Body of pancreas (tissue), 4 donors: ENCODE data around the gene GRB10. TPM values are rescaled to one million over a fixed set of nuclear protein-coding genes. Genes with fewer than 3 reads are reported as not detected.

ENCODE experiments used
- ATAC-seq: fragments of 150-250 bp; one replicate; pipeline ENCODE4 v1.9.1; 2016
- DNase-seq, 4 donors: peaks; one replicate each; pipeline ENCODE4 v3.0.0-alpha.2; 2019
- H3K27ac ChIP-seq, 4 donors: fragments of 200-600 bp; sonication (generic); 1 replicate in 3 of 4; 2 replicates in 1 of 4; pipeline versions ENCODE4 v1.5.1 to v1.6.1; 2016 to 2019; ENCODE audit warnings: mild to moderate bottlenecking in 1 of 4, mixed read lengths in 1 of 4, moderate library complexity in 1 of 4
- H3K27me3 ChIP-seq, 2 donors: fragments of 200-600 bp; sonication (generic); one replicate each; pipeline ENCODE4 v1.6.0; 2016; ENCODE audit warnings: mild to moderate bottlenecking in 1 of 2
- H3K36me3 ChIP-seq, 2 donors: fragments of 200-600 bp; sonication (generic); replicated peaks in 1 of 2; 2 replicates each; pipeline ENCODE4 v1.5.1; 2016; ENCODE audit warnings: low read depth in 2 of 2; ENCODE audit not compliant: insufficient read depth in 1 of 2
- H3K4me1 ChIP-seq: fragments of 200-600 bp; sonication (generic); one replicate; pipeline ENCODE4 v1.6.0; 2016
- H3K4me3 ChIP-seq, 2 donors: fragments of 200-600 bp; sonication (generic); 1 replicate in 1 of 2; 2 replicates in 1 of 2; pipeline ENCODE4 v1.5.1; 2016 to 2019
- H3K9me3 ChIP-seq, 3 donors: fragments of 200-600 bp; sonication (generic); 1 replicate in 2 of 3; 2 replicates in 1 of 3; pipeline ENCODE4 v1.5.1; 2016
- POLR2A ChIP-seq, 3 donors: fragments of 450-650 bp; IDR thresholded peaks; one replicate each; pipeline ENCODE4 v1.6.1; 2016; ENCODE audit warnings: antibody characterized with exemption in 3 of 3, mild to moderate bottlenecking in 2 of 3
- WGBS, 2 donors: methylation state at CpG; one replicate each; pipeline ENCODE4 v1.1.5; 2017; 5-methylcytosine and 5-hydroxymethylcytosine counted together
- intact Hi-C: fragments of 100-400 bp; cut with DNase I; formaldehyde crosslinking; loops from one replicate; pipeline ENCODE4 v1.15.1; 2023
- total RNA-seq, 2 donors: library from RNA; depleted of rRNA; stranded (reverse); fragments of >200 nt; gene quantifications; one replicate each; pipeline ENCODE4 v1.1.0, GENCODE V29; 2016
- TF ChIP-seq, protein P1 (sequence below), 7 experiments: fragments of 450-650 bp in 4 of 7; fragments of 200-600 bp in 3 of 7; sonication (generic) in 3 of 7; IDR thresholded peaks; one replicate each; pipeline ENCODE4 v1.5.1; 2016 to 2019; ENCODE audit warnings: antibody characterized with exemption in 7 of 7

The GRB10 gene
- total RNA-seq, 2 donors from 2014 or later: 130 to 229 TPM

- ATAC-seq (no peak), DNase-seq (no peak)
- H3K27me3 ChIP-seq: no peaks in the 10 kb centered on the region
- peak overlapping the region in 2 of 4 donors; percentile 24 to 51 for H3K27ac ChIP-seq
- H3K4me3 ChIP-seq: no peak overlapping the region
- no peaks in the 10 kb centered on the region for H3K36me3 ChIP-seq
- H3K4me1 ChIP-seq: peaks cover 22% of the 10 kb centered on the region
- H3K9me3 ChIP-seq: no peaks in the 10 kb centered on the region
- 93 to 95% methylated on average over 9 of the region's 9 CpGs for WGBS, 2 donors
- TF ChIP-seq POLR2A (IDR thresholded peaks at IDR 0.05): no peak
- TF ChIP-seq, protein P1, sequence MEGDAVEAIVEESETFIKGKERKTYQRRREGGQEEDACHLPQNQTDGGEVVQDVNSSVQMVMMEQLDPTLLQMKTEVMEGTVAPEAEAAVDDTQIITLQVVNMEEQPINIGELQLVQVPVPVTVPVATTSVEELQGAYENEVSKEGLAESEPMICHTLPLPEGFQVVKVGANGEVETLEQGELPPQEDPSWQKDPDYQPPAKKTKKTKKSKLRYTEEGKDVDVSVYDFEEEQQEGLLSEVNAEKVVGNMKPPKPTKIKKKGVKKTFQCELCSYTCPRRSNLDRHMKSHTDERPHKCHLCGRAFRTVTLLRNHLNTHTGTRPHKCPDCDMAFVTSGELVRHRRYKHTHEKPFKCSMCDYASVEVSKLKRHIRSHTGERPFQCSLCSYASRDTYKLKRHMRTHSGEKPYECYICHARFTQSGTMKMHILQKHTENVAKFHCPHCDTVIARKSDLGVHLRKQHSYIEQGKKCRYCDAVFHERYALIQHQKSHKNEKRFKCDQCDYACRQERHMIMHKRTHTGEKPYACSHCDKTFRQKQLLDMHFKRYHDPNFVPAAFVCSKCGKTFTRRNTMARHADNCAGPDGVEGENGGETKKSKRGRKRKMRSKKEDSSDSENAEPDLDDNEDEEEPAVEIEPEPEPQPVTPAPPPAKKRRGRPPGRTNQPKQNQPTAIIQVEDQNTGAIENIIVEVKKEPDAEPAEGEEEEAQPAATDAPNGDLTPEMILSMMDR (IDR thresholded peaks at IDR 0.05): no peak
- intact Hi-C loops: no loop called here
Observed at GRCh38 chr7:50652400-50653125, 130.1 kb downstream of the GRB10 start.

GRCh38 chr7:50651271-50651989 is 131.3 kb downstream of the GRB10 start:
- peaks cover 20% of the 10 kb centered on the region for H3K4me1 ChIP-seq
- no peak overlapping the region for H3K27ac ChIP-seq
- WGBS, 2 donors: 80 to 91% methylated on average over 9 of the region's 9 CpGs
- no peak for TF ChIP-seq POLR2A (IDR thresholded peaks at IDR 0.05)
- TF ChIP-seq, protein P1 (IDR thresholded peaks at IDR 0.05): no peak
- intact Hi-C loops: no loop called here
- no peak overlapping the region for H3K4me3 ChIP-seq
- no peak for ATAC-seq
- H3K9me3 ChIP-seq: no peaks in the 10 kb centered on the region
- DNase-seq: no peak
- H3K36me3 ChIP-seq: no peaks in the 10 kb centered on the region
- H3K27me3 ChIP-seq: no peaks in the 10 kb centered on the region

DNA sequence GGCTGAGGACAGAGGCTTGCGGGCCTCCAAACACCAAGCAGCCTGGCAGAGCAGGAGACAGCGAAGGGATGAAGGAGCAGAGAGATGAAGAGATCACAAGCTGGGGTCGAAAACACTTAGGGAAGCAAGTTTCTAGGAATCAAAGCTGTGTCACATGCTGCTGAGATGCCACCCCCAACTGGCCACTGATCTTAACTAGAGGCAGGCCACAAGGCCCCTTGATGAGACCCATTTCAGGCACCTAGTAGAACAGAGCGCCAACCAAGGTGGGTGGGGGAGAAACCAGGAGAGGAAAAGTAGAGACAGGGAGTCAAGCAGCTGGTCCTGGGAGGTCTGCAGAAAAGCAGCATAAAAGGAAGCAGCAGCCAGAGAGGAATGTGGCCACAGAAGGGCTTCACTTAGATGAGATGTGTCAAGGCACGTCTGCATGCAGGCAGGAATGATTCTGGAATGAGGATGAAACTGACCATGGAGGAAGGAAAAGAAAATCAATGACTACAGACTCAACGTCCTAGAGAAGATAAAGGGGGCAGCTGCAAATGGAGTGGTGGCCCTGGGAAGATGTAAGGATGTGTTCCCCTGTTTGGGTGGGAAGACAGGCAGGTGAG is 132.5 kb downstream of the GRB10 start:
- DNase-seq (no peak), ATAC-seq (no peak)
- Histone ChIP-seq H3K27me3 (no peaks in the 10 kb centered on the region), H3K4me1 (peaks cover 20% of the 10 kb centered on the region), H3K27ac (no peak overlapping the region), H3K4me3 (no peak overlapping the region), H3K9me3 (no peaks in the 10 kb centered on the region), H3K36me3 (no peaks in the 10 kb centered on the region)
- intact Hi-C loops: no loop called here
- TF ChIP-seq, protein P1 (IDR thresholded peaks at IDR 0.05): no peak
- TF ChIP-seq POLR2A (IDR thresholded peaks at IDR 0.05): no peak
- 80 to 86% methylated on average over 6 of the region's 6 CpGs for WGBS, 2 donors

GRCh38 chr7:50649259-50649885 is 133.3 kb downstream of the GRB10 start:
- 92 to 95% methylated on average over 7 of the region's 7 CpGs for WGBS, 2 donors
- Histone ChIP-seq H3K4me1 (peaks cover 20% of the 10 kb centered on the region), H3K27me3 (no peaks in the 10 kb centered on the region), H3K36me3 (no peaks in the 10 kb centered on the region), H3K27ac (peak overlapping the region in 1 of 4 donors; percentile 7), H3K4me3 (no peak overlapping the region), H3K9me3 (no peaks in the 10 kb centered on the region)
- TF ChIP-seq, protein P1 (IDR thresholded peaks at IDR 0.05): no peak
- no peak for TF ChIP-seq POLR2A (IDR thresholded peaks at IDR 0.05)
- DNase-seq (no peak), ATAC-seq (no peak)
- intact Hi-C loops: no loop called here
